H1 (cell line): ENCODE measurements around the gene AHSP. TPM values are rescaled to one million over a fixed set of nuclear protein-coding genes. Genes with fewer than 3 reads are reported as not detected.
A peak's percentile ranks its signal among the peaks of the same experiment; 100 is the strongest.

Source experiments
- CTCF ChIA-PET: fragments of 300-600 bp; sonication (Branson Sonifier 250); formaldehyde crosslinking; loops from one replicate; lab custom pipeline; 2021; ENCODE audit not compliant: partially characterized antibody; lab: Charles Lee
- POLR2A ChIA-PET: fragments of 300-600 bp; sonication (Branson Sonifier 250); formaldehyde crosslinking; loops from one replicate; lab custom pipeline; 2021; ENCODE audit warnings: inconsistent platforms; ENCODE audit not compliant: partially characterized antibody; lab: Charles Lee
- DNase-seq, 2 experiments: peaks; one replicate each; pipeline versions ENCODE4 v3.0.0 to v3.0.0-alpha.2; 2010 to 2022; ENCODE audit warnings: low spot score in 2 of 2, low read depth in 1 of 2, mixed read lengths in 1 of 2
- FAIRE-seq: peaks from 2 replicates; lab custom pipeline; 2011; peaks lifted over from hg19 to GRCh38; lab: Jason Lieb, UNC
- H2AFZ ChIP-seq: 2 replicates; pipeline ENCODE4 v1.8.1; 2012; ENCODE audit warnings: low read length, inconsistent platforms
- H2AK5ac ChIP-seq: 2 replicates; pipeline ENCODE4 v1.6.1; 2013; ENCODE audit warnings: low read depth, low read length
- H2BK120ac ChIP-seq: replicated peaks from 2 replicates; pipeline ENCODE3; 2013; ENCODE audit warnings: low read depth, low read length, inconsistent platforms
- H2BK12ac ChIP-seq: 2 replicates; pipeline ENCODE4 v1.6.1; 2013; ENCODE audit warnings: low read depth, low read length
- H2BK15ac ChIP-seq: 2 replicates; pipeline ENCODE4 v1.6.1; 2013; ENCODE audit warnings: low read length
- H2BK20ac ChIP-seq: 2 replicates; pipeline ENCODE4 v1.6.1; 2013; ENCODE audit warnings: low read length
- H2BK5ac ChIP-seq: 2 replicates; pipeline ENCODE4 v1.6.1; 2013; ENCODE audit warnings: low read depth, low read length
- H3K14ac ChIP-seq: 2 replicates; pipeline ENCODE4 v1.6.1; 2013; ENCODE audit warnings: inconsistent platforms; ENCODE audit not compliant: insufficient read length
- H3K18ac ChIP-seq: 2 replicates; pipeline ENCODE4 v1.6.1; 2013; ENCODE audit warnings: low read length; ENCODE audit errors: extremely low read depth
- H3K23ac ChIP-seq: 2 replicates; pipeline ENCODE4 v1.6.1; 2013; ENCODE audit warnings: inconsistent platforms; ENCODE audit not compliant: insufficient read length
- H3K23me2 ChIP-seq: 2 replicates; pipeline ENCODE4 v1.6.1; 2013; ENCODE audit warnings: low read depth, low read length
- H3K27ac ChIP-seq: 2 replicates; pipeline ENCODE4 v1.6.1; 2011; ENCODE audit warnings: low read depth, low read length, inconsistent platforms
- H3K27me3 ChIP-seq, 4 experiments: replicated peaks in 1 of 4; 1 replicate in 1 of 4; 2 replicates in 3 of 4; pipeline versions ENCODE4 v1.6.1 to v1.8.1; 2011 to 2013; ENCODE audit warnings: low read length in 3 of 4, mild to moderate bottlenecking in 3 of 4, inconsistent platforms in 2 of 4, mixed read lengths in 2 of 4, moderate library complexity in 1 of 4; ENCODE audit not compliant: control insufficient read depth in 3 of 4, insufficient read depth in 3 of 4; ENCODE audit errors: extremely low read depth in 1 of 4
- H3K36me3 ChIP-seq, 4 experiments: 2 replicates each; pipeline versions ENCODE4 v1.6.1 to v1.8.1; 2011 to 2013; ENCODE audit warnings: mild to moderate bottlenecking in 4 of 4, low read length in 3 of 4, moderate library complexity in 2 of 4, control low read depth in 1 of 4, inconsistent platforms in 1 of 4; ENCODE audit not compliant: insufficient read depth in 4 of 4, control insufficient read depth in 2 of 4
- H3K4ac ChIP-seq: replicated peaks from 2 replicates; pipeline ENCODE3; 2013; ENCODE audit warnings: low read length, low read depth, mixed read lengths, inconsistent platforms; ENCODE audit not compliant: insufficient read length
- H3K4me1 ChIP-seq, 4 experiments: replicated peaks in 1 of 4; 1 replicate in 1 of 4; 2 replicates in 3 of 4; pipeline versions ENCODE4 v1.6.1 to v1.8.1; 2011 to 2013; ENCODE audit warnings: low read length in 3 of 4, inconsistent platforms in 2 of 4, mixed read lengths in 1 of 4; ENCODE audit not compliant: insufficient read depth in 4 of 4, control insufficient read depth in 3 of 4
- H3K4me2 ChIP-seq, 2 experiments: 2 replicates each; pipeline versions ENCODE4 v1.6.1 to v1.8.1; 2011 to 2013; ENCODE audit warnings: low read depth in 2 of 2, low read length in 2 of 2, control low read depth in 1 of 2, inconsistent platforms in 1 of 2, mild to moderate bottlenecking in 1 of 2; ENCODE audit not compliant: insufficient read depth in 1 of 2
- H3K4me3 ChIP-seq, 4 experiments: fragments of 200-600, 300-600 bp in 1 of 4; sonication (generic), shearing (Covaris generic), sonication (Bioruptor Twin) in 1 of 4; 2 replicates each; pipeline versions ENCODE4 v1.5.1 to v1.8.1; 2011 to 2016; ENCODE audit warnings: low read length in 4 of 4, low read depth in 3 of 4, control low read depth in 2 of 4, inconsistent platforms in 2 of 4, mild to moderate bottlenecking in 2 of 4, mixed read lengths in 1 of 4, moderate library complexity in 1 of 4; ENCODE audit not compliant: insufficient read depth in 2 of 4; ENCODE audit errors: extremely low read depth in 1 of 4
- H3K56ac ChIP-seq: replicated peaks from 2 replicates; pipeline ENCODE3; 2013; ENCODE audit warnings: low read depth, mild to moderate bottlenecking, mixed read lengths, low read length, inconsistent platforms; ENCODE audit not compliant: insufficient read length
- H3K79me1 ChIP-seq: 2 replicates; pipeline ENCODE4 v1.6.1; 2013; ENCODE audit warnings: low read depth, low read length, control low read depth
- H3K79me2 ChIP-seq, 2 experiments: 2 replicates each; pipeline versions ENCODE4 v1.6.1 to v1.8.1; 2012 to 2013; ENCODE audit warnings: low read length in 2 of 2, mild to moderate bottlenecking in 2 of 2, inconsistent platforms in 1 of 2; ENCODE audit not compliant: insufficient read depth in 2 of 2, control insufficient read depth in 1 of 2
- H3K9ac ChIP-seq, 4 experiments: replicated peaks in 1 of 4; 1 replicate in 1 of 4; 2 replicates in 3 of 4; pipeline versions ENCODE4 v1.6.1 to v1.8.1; 2011 to 2013; ENCODE audit warnings: low read depth in 3 of 4, low read length in 3 of 4, control low read depth in 2 of 4, mild to moderate bottlenecking in 2 of 4, moderate library complexity in 2 of 4, inconsistent platforms in 1 of 4; ENCODE audit errors: extremely low read depth in 1 of 4
- H3K9me3 ChIP-seq, 2 experiments: 2 replicates each; pipeline versions ENCODE4 v1.6.1 to v1.8.1; 2012 to 2013; ENCODE audit warnings: mild to moderate bottlenecking in 2 of 2, moderate library complexity in 2 of 2, control low read depth in 1 of 2, inconsistent platforms in 1 of 2, low read depth in 1 of 2, low read length in 1 of 2, mixed read lengths in 1 of 2; ENCODE audit not compliant: insufficient read depth in 2 of 2
- H4K20me1 ChIP-seq, 2 experiments: replicated peaks in 1 of 2; 2 replicates each; pipeline versions ENCODE3 to v1.8.1; 2011 to 2013; ENCODE audit warnings: inconsistent platforms in 2 of 2, low read length in 2 of 2, mild to moderate bottlenecking in 1 of 2; ENCODE audit not compliant: insufficient read depth in 2 of 2, control insufficient read depth in 1 of 2
- H4K5ac ChIP-seq: 2 replicates; pipeline ENCODE4 v1.6.1; 2013; ENCODE audit warnings: low read length, low read depth, mixed read lengths, inconsistent platforms; ENCODE audit not compliant: insufficient read length
- H4K8ac ChIP-seq: 2 replicates; pipeline ENCODE4 v1.8.0; 2013; ENCODE audit warnings: mild to moderate bottlenecking, moderate library complexity, low read length, inconsistent platforms; ENCODE audit not compliant: insufficient read depth; ENCODE audit errors: extremely low read depth
- H4K91ac ChIP-seq: replicated peaks from 2 replicates; pipeline ENCODE3; 2013; ENCODE audit warnings: low read length, mixed read lengths, inconsistent platforms; ENCODE audit not compliant: insufficient read length
- CHD1 ChIP-seq: IDR thresholded peaks from 2 replicates; pipeline ENCODE4 v1.6.1; 2012; ENCODE audit warnings: low read depth, low read length, improper control_type of control experiment
- KDM4A ChIP-seq: IDR thresholded peaks from one replicate; pipeline ENCODE4 v1.7.1; 2012; ENCODE audit warnings: low read depth, mild to moderate bottlenecking, moderate library complexity, low read length, inconsistent platforms; ENCODE audit not compliant: severe bottlenecking
- NANOG ChIP-seq: IDR thresholded peaks from 2 replicates; pipeline ENCODE4 v1.6.1; 2011; ENCODE audit warnings: low read length, low read depth, mild to moderate bottlenecking, inconsistent platforms; ENCODE audit not compliant: insufficient read depth, poor library complexity, severe bottlenecking
- RAD21 ChIP-seq, 2 experiments: IDR thresholded peaks in 1 of 2; conservative IDR thresholded peaks in 1 of 2; 2 replicates each; pipeline ENCODE4 v1.6.1; 2011; ENCODE audit warnings: low read depth in 2 of 2, low read length in 2 of 2, improper control_type of control experiment in 1 of 2, inconsistent platforms in 1 of 2, mild to moderate bottlenecking in 1 of 2, moderate library complexity in 1 of 2
- WGBS, 2 experiments: shearing (Covaris generic) in 1 of 2; methylation state at CpG; one replicate each; pipeline versions ENCODE4 v1.1.6 to v1.1.7; 2013 to 2015; ENCODE audit warnings: low lambda C conversion rate in 2 of 2, mixed read lengths in 2 of 2, inconsistent platforms in 1 of 2, low coverage in 1 of 2, missing lambda C conversion rate in 1 of 2; ENCODE audit not compliant: insufficient replicate concordance in 2 of 2, insufficient coverage in 1 of 2, insufficient read length in 1 of 2; ENCODE audit errors: extremely low coverage in 1 of 2, missing lambda C conversion rate in 1 of 2; 5-methylcytosine and 5-hydroxymethylcytosine counted together
- polyA plus RNA-seq, 7 experiments: library from polyadenylated mRNA; depleted of rRNA in 3 of 7; stranded (reverse) in 5 of 7; unstranded in 2 of 7; fragments of >200 nt in 5 of 7; fragments of 200-250 nt in 2 of 7; gene quantifications; 1 replicate in 5 of 7; 2 replicates in 1 of 7; 4 replicates in 1 of 7; pipeline versions ENCODE4 v1.2.1 to v1.2.3, GENCODE V29; 2011 to 2013; ENCODE audit warnings: missing spikeins in 2 of 7, mixed read lengths in 2 of 7
- total RNA-seq: library from RNA; stranded (reverse); fragmentation: NEBNext Ultra II Directional; extraction: Animal tissue kit (Norgen Biotek cat#: 25700); gene quantifications from 2 replicates; pipeline ENCODE4 v1.2.1, GENCODE V29; 2021
- TF ChIP-seq, protein P1 (sequence below): IDR thresholded peaks from 2 replicates; pipeline ENCODE4 v1.6.1; 2012; ENCODE audit warnings: inconsistent platforms
- TF ChIP-seq, protein P2 (sequence below), 3 experiments: IDR thresholded peaks; 1 replicate in 2 of 3; 2 replicates in 1 of 3; pipeline versions ENCODE4 v1.5.1 to v1.6.1; 2011; ENCODE audit warnings: low read length in 3 of 3, mild to moderate bottlenecking in 3 of 3, inconsistent platforms in 2 of 3, low read depth in 1 of 3, moderate library complexity in 1 of 3; ENCODE audit not compliant: insufficient read depth in 1 of 3; ENCODE audit errors: control extremely low read depth in 1 of 3
- TF ChIP-seq, protein P3 (sequence below): IDR thresholded peaks from 2 replicates; pipeline ENCODE4 v1.6.1; 2012; ENCODE audit warnings: inconsistent platforms

Gene AHSP
- total and polyA plus RNA-seq, 2 of the 8 experiments (the other 6 are each of a cell fraction or from before 2014, with no cell fraction given): 0.91 to 15.3 TPM

DNA sequence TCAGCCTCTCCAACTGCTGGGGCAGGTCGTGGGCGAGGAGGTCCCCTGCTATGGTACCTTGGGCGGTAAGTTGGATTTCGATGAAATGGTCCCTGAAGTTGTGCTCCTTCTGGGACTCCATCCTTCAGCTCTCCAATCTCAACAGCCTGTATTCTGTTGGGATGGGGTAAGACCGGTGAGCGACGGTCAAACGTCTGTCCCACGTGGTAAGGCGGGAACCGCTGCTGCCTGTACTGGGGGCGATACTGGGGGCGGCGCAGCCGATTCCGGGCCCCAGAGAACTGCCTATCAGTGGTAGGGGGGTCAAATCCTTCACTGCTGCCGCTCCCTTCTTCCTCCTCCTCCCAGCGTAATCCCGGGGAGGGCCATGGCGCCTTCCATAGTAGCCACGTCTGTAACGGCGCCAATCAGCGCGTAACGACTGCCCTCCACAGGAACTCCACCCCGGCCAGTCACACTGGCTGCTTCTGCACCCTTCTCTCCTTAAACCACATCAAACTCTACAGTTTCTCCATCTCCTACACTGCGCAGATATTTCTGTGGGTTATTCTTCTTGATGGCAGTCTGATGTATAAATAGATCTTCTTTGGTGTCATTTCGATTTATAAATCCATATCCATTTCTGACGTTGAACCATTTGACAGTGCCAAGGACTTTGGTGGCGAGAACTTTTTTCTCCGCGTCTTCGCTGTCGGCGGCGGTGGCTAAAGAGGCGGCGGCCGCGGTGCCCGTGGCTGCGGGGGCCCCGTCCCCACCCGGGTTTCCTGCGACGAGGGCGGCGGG lies 41.1 kb downstream of the AHSP start:
- H3K4ac ChIP-seq: no peak overlapping the region
- no peak overlapping the region for H4K91ac ChIP-seq
- peaks cover 3 to 25% (median 20%) of the 10 kb centered on the region in 4 experiments for H3K27me3 ChIP-seq
- H2AFZ ChIP-seq: peak overlapping the region; percentile 89; the same call in 1 of the 2 replicates
- no peak overlapping the region for H2BK15ac ChIP-seq
- no peaks in the 10 kb centered on the region for H3K79me2 ChIP-seq
- H3K36me3 ChIP-seq: no peaks in the 10 kb centered on the region
- no peaks in the 10 kb centered on the region for H3K4me1 ChIP-seq
- H2BK120ac ChIP-seq: no peak overlapping the region
- no peak overlapping the region for H2BK20ac ChIP-seq
- no peak overlapping the region for H2AK5ac ChIP-seq
- peaks cover 7 to 23% of the 10 kb centered on the region in 2 experiments; a peak in 3 of 4 replicates for H3K9me3 ChIP-seq
- 43% methylated on average over 48 of the region's 49 CpGs; no CpG with 5 or more reads in 1 of the 2 experiments for WGBS, 2 experiments
- no peak overlapping the region for H2BK5ac ChIP-seq
- H3K79me1 ChIP-seq: no peaks in the 10 kb centered on the region
- H3K27ac ChIP-seq: no peak overlapping the region
- POLR2A ChIA-PET: interaction anchor here (0.9 kb wide), 1 partner anchor 67 kb away, joined by 3 read pairs; no protein-coding TSS in a partner anchor
- H3K14ac ChIP-seq: no peak overlapping the region
- DNase-seq (peak; percentile 10 to 52), FAIRE-seq (no peak)
- no peak overlapping the region for H4K8ac ChIP-seq
- peak overlapping the region; percentile 29 to 60 (median 31) for H3K4me3 ChIP-seq
- H4K5ac ChIP-seq: no peak overlapping the region
- H3K56ac ChIP-seq: no peak overlapping the region
- no peaks in the 10 kb centered on the region for H4K20me1 ChIP-seq
- no peak overlapping the region for H3K9ac ChIP-seq
- no peak overlapping the region for H3K23ac ChIP-seq
- H2BK12ac ChIP-seq: no peak overlapping the region
- CTCF ChIA-PET: no interaction called here
- no peak overlapping the region; the same call in 1 of the 2 replicates for H3K18ac ChIP-seq
- peak overlapping the region; percentile 12 to 65 for H3K4me2 ChIP-seq
- peaks cover 2% of the 10 kb centered on the region; the same call in 1 of the 2 replicates for H3K23me2 ChIP-seq
- TF ChIP-seq, protein P1, sequence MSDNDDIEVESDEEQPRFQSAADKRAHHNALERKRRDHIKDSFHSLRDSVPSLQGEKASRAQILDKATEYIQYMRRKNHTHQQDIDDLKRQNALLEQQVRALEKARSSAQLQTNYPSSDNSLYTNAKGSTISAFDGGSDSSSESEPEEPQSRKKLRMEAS: peak; percentile 41; the same call in 1 of the 2 replicates
- TF ChIP-seq, protein P2, sequence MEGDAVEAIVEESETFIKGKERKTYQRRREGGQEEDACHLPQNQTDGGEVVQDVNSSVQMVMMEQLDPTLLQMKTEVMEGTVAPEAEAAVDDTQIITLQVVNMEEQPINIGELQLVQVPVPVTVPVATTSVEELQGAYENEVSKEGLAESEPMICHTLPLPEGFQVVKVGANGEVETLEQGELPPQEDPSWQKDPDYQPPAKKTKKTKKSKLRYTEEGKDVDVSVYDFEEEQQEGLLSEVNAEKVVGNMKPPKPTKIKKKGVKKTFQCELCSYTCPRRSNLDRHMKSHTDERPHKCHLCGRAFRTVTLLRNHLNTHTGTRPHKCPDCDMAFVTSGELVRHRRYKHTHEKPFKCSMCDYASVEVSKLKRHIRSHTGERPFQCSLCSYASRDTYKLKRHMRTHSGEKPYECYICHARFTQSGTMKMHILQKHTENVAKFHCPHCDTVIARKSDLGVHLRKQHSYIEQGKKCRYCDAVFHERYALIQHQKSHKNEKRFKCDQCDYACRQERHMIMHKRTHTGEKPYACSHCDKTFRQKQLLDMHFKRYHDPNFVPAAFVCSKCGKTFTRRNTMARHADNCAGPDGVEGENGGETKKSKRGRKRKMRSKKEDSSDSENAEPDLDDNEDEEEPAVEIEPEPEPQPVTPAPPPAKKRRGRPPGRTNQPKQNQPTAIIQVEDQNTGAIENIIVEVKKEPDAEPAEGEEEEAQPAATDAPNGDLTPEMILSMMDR (IDR thresholded peaks at IDR 0.05; ENCODE audit: control extremely low read depth in 1 of 3, insufficient read depth in 1 of 3, low read depth in 1 of 3, low read length in 3 of 3): peak in 2 of 3 experiments; percentile 18 to 26; a peak in 2 of 4 replicates
- TF ChIP-seq, protein P3, sequence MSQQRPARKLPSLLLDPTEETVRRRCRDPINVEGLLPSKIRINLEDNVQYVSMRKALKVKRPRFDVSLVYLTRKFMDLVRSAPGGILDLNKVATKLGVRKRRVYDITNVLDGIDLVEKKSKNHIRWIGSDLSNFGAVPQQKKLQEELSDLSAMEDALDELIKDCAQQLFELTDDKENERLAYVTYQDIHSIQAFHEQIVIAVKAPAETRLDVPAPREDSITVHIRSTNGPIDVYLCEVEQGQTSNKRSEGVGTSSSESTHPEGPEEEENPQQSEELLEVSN: 0 out of 2 replicates have a peak, but pooled peaks have one; percentile 59
- TF ChIP-seq KDM4A (peak; percentile 44), NANOG (no peak), CHD1 (no peak), RAD21 (IDR thresholded peaks at IDR 0.05 in 1 of 2, conservative IDR thresholded peaks at IDR 0.05 in 1 of 2; ENCODE audit: low read depth in 2 of 2, low read length in 2 of 2) (peak; percentile 39 to 56)
